ENCODE results near the gene NR5A2.

NR5A2 gene

GRCh38 chr1:200090252-200091159, 63.0 kb downstream of the NR5A2 start:
- H3K9me3 ChIP-seq (ENCODE audit: low read length), result no peaks in the 10 kb centered on the region
- no peak for TF ChIP-seq EZH2 (IDR thresholded peaks at IDR 0.05; ENCODE audit: borderline replicate concordance, low read length)
- peak; percentile 47; the same call in 1 of the 2 replicates for TF ChIP-seq CTCF (IDR thresholded peaks at IDR 0.05; ENCODE audit: low read length)

GRCh38 chr1:200095057-200095577, 67.6 kb downstream of the NR5A2 start:
- Histone ChIP-seq H3K9me2 (ENCODE audit: low read depth, low read length) (no peaks in the 10 kb centered on the region), H3K4me3 (ENCODE audit: low read depth, low read length, poor library complexity, severe bottlenecking) (no peak overlapping the region), H3K9ac (ENCODE audit: low read length) (no peak overlapping the region), H3K79me2 (ENCODE audit: insufficient read depth, low read length) (no peaks in the 10 kb centered on the region), H3K4me1 (ENCODE audit: insufficient read depth, low read length, severe bottlenecking) (no peaks in the 10 kb centered on the region), H3K36me3 (ENCODE audit: insufficient read depth, low read length) (no peaks in the 10 kb centered on the region), H2AFZ (ENCODE audit: low read length) (no peak overlapping the region), H3K4me2 (ENCODE audit: low read length) (no peak overlapping the region), H3K9me3 (ENCODE audit: low read length) (no peaks in the 10 kb centered on the region), H4K20me1 (ENCODE audit: insufficient read depth, low read length) (no peaks in the 10 kb centered on the region), H3K27me3 (ENCODE audit: insufficient read depth, low read length) (no peaks in the 10 kb centered on the region), H3F3A (ENCODE audit: insufficient read depth, low read length) (no peaks in the 10 kb centered on the region), H3K27ac (ENCODE audit: low read depth, low read length, poor library complexity, severe bottlenecking) (no peak overlapping the region)
- TF ChIP-seq CTCF (IDR thresholded peaks at IDR 0.05; ENCODE audit: low read length), result no peak
- no peak for TF ChIP-seq EZH2 (IDR thresholded peaks at IDR 0.05; ENCODE audit: borderline replicate concordance, low read length)

More at GRCh38 chr1:200090252-200091159, 63.0 kb downstream of the NR5A2 start:
- no peaks in the 10 kb centered on the region for H4K20me1 ChIP-seq (ENCODE audit: insufficient read depth, low read length)
- H3K9ac ChIP-seq (ENCODE audit: low read length), result no peak overlapping the region
- H3F3A ChIP-seq (ENCODE audit: insufficient read depth, low read length), result no peaks in the 10 kb centered on the region
- no peaks in the 10 kb centered on the region for H3K79me2 ChIP-seq (ENCODE audit: insufficient read depth, low read length)
- no peak overlapping the region for H3K27ac ChIP-seq (ENCODE audit: low read depth, low read length, poor library complexity, severe bottlenecking)
- H3K4me1 ChIP-seq (ENCODE audit: insufficient read depth, low read length, severe bottlenecking), result no peaks in the 10 kb centered on the region
- no peaks in the 10 kb centered on the region for H3K27me3 ChIP-seq (ENCODE audit: insufficient read depth, low read length)
- H2AFZ ChIP-seq (ENCODE audit: low read length), result no peak overlapping the region
- H3K4me3 ChIP-seq (ENCODE audit: low read depth, low read length, poor library complexity, severe bottlenecking), result no peak overlapping the region
- no peaks in the 10 kb centered on the region for H3K9me2 ChIP-seq (ENCODE audit: low read depth, low read length)
- H3K36me3 ChIP-seq (ENCODE audit: insufficient read depth, low read length), result no peaks in the 10 kb centered on the region
- no peak overlapping the region for H3K4me2 ChIP-seq (ENCODE audit: low read length)

GRCh38 chr1:200096774-200097173, 69.3 kb downstream of the NR5A2 start:
- no peak overlapping the region for H2AFZ ChIP-seq (ENCODE audit: low read length)

More at GRCh38 chr1:200096774-200097173, 69.3 kb downstream of the NR5A2 start:
- Histone ChIP-seq H3K27ac (ENCODE audit: low read depth, low read length, poor library complexity, severe bottlenecking) (no peak overlapping the region), H3K79me2 (ENCODE audit: insufficient read depth, low read length) (no peaks in the 10 kb centered on the region), H3F3A (ENCODE audit: insufficient read depth, low read length) (no peaks in the 10 kb centered on the region), H3K36me3 (ENCODE audit: insufficient read depth, low read length) (no peaks in the 10 kb centered on the region), H3K4me3 (ENCODE audit: low read depth, low read length, poor library complexity, severe bottlenecking) (no peak overlapping the region), H3K9me3 (ENCODE audit: low read length) (no peaks in the 10 kb centered on the region), H3K9me2 (ENCODE audit: low read depth, low read length) (no peaks in the 10 kb centered on the region), H3K27me3 (ENCODE audit: insufficient read depth, low read length) (no peaks in the 10 kb centered on the region), H3K4me2 (ENCODE audit: low read length) (no peak overlapping the region), H3K9ac (ENCODE audit: low read length) (no peak overlapping the region), H4K20me1 (ENCODE audit: insufficient read depth, low read length) (no peaks in the 10 kb centered on the region), H3K4me1 (ENCODE audit: insufficient read depth, low read length, severe bottlenecking) (no peaks in the 10 kb centered on the region)
- no peak for TF ChIP-seq EZH2 (IDR thresholded peaks at IDR 0.05; ENCODE audit: borderline replicate concordance, low read length)
- no peak for TF ChIP-seq CTCF (IDR thresholded peaks at IDR 0.05; ENCODE audit: low read length)

Data from OCI-LY1 (cell line).